ENCODE results near the gene LINC00237.
A peak's percentile ranks its signal among the peaks of the same experiment; 100 is the strongest.

Gene LINC00237

DNA sequence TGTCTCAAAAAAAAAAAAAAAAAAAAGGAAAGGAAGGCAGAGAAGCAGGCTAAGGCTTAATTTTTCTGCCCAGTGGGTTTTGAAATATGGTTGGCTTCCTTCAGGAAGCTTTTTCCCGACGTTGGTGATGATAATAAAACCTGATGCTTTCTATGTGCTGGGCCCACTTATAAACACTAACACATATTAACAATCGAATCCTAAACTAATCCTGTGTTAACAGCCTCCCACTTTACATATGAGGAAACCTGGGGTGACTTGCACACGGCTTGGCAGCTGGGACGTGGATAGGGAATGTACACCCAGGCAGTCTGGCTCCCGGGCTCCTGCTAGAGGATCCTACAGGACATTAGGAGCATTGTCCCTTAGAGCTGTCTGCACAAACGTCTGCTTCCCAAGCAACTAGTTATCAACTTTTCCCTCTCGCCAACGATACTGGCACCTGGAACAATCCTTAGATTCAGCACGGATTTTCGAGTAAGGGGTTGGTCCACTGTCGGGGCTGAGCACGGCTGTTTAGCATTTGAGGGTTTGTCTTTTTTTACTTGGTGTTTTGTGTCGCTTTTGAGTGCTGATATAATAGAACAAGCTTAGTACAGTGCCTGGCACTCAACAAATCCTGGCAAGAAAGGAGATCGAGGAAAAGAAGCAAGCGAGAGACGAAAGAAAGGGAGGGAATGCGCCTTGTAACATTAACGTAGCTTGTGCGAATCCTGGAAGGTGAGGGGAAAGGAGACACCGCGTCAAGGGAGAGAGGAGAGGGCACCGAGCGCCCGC, 19.1 kb upstream of the LINC00237 start:
- peak; percentile 10 for DNase-seq

DNA sequence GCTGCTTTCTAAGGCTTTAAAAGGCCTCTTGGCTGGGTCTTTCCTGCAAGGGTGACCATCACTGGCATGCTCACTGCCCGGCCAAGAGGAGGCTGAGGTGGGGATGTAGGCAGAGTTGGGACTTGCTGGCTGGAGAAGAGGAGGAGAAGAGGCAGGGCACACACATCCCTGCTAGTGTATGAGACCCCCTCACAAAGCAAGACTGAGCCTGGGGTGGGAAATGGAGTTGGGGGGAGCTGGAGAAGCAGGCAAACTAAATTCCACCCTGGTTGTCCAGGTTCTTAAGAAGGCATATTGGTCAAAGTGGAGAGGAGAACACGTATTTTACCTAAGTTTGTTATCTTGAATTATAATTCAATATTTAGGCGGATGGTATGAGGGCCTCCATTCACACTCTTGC, 18.0 kb upstream of the LINC00237 start:
- DNase-seq, result no peak

DNA sequence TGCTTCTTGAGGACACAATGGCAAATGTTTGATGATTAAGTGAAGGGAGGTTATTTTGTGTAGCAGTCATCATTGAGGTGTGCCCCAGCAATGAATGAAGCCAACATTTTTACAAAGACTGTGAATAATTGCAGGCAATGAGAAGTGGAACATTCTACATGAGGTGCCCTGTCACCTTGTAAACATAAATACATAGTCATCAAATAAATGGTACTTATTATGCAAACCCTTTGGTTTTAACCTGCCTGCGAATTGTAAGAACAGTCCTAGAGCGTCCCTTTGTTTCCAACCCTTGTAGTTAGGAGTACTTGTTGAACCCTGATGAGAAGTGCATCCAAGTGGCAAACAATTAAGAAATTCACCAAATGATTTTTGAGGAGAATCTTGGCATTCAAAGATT, 12.6 kb upstream of the LINC00237 start:
- no peak for DNase-seq

DNA sequence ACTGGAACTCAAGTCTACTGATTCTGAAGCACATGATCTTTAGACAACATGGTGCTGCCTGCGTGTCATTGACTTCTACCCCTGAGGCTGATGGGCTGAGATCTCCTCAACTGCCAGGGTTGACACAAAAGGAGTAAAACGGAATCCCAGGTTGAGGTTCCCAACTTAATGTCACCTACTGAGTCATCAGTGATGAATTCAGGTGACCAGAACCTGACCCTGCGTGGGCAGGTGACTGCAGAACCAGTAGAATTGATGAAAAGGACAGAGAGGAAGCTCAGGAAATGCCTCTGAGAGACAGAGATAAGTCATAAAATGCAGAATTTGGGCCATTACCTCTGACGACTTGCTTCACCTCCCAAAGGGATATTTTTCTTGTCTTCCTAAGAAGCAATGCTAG, 12.0 kb upstream of the LINC00237 start:
- no peak for DNase-seq

DNA sequence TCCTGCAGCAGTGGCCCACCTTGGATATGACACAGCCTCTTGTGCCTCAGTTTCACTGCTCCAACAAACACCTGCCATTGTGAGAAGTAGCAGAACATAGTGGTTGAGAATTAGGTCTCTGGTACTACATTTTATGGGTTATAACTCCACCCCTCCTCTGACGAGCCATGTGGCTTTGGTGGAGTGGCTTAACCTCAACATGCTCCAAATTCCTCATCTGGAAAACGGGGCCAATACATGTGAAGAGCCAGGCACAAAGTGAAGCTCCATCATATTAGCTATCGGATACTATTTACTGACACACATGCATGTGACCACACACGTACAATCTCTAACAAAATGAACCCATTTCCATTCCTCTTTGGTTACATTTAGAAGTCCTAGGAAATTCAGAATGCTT, 11.4 kb upstream of the LINC00237 start:
- no peak for DNase-seq

DNA sequence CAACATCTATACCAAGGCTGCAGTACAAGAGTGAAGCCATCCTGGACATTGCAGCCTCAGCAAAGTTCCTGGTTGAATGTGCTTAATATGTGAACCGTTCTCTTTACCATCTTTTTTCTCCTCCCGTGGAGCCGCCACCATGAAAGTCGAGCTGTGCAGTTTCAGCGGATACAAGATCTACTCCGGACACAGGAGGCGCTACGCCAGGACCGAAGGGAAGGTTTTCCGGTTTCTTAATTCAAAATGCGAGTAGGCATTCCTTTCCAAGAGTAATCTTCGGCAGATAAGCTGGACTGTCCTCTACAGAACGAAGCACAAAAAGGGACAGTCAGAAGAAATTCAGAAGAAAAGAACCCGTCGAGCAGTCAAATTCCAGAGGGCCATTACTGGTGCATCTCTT, 8.4 kb upstream of the LINC00237 start:
- no peak for DNase-seq

DNA sequence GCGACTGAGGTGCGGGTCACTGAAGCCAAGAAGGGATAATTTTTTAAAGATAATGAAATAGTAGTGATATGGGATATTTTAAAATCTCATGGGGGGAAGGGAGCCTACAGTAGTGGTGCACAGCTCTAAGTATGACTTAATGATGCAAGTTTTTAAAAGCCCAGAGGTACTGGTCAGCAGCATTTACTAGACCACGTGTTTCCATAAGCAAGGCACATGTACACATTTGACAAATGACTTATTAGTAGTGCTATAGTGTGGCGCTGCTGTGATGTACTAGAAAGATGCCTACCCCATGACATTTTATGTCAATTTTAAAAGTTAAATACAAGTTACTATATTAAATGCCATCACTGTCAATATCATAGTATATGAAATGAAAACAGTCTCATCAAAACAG, 7.5 kb upstream of the LINC00237 start:
- no peak for DNase-seq

DNA sequence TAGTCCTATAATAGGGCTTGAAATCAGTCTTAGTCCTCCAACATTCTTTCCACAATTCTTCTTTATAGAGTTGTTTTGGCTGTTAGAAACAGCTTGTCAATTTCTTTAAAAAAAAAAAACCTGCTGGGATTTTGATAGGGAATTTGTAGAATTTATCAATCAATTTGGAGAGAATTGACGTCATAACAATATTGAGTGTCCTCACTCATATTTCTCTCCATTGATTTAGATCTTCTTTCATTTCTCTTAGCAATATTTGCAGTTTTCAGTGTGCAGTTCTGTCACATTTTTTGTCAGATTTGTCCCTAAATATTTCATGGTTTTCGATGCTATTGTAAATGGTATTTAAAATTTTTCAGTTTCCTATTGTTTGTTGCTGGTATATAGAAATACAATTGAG, 5.3 kb upstream of the LINC00237 start:
- no peak for DNase-seq

DNA sequence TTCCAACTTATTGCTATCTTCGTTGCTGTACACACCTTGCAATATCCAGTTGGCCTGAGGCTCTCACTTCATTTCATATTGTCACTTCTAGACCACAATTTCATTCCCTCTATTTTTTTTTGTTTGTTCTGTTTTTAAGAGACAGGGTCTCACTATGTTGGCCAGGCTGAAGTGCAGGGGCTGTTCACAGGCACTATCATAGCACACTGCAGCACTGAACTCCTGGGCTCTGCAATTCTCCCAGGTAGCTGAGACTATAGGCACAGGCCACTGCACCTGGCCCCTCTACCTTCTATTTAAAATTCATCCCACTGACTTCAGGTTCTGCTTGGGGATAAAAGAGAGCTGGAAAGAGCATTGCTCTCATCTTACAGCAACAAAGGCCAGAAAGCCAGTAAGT, 4.7 kb upstream of the LINC00237 start:
- no peak for DNase-seq

DNA sequence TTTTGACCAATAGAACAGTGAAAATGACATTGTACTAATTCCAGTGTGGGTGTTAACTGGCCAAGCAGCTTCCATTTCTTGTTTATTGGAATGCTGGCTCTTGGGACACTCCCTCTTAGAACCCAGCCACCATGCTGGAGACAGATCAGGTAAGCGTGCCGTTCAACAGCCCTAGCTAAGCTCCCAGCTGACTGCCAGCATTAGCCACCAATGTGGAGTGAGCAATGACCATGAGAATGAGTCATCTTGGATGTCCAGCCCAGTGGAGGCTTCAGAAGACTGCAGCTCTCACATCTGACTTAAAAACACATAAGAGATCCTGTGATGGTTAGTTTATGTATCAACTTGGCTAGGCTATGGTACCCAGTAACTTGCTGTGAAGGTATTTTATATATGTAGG, 3.0 kb upstream of the LINC00237 start:
- no peak for DNase-seq

DNA sequence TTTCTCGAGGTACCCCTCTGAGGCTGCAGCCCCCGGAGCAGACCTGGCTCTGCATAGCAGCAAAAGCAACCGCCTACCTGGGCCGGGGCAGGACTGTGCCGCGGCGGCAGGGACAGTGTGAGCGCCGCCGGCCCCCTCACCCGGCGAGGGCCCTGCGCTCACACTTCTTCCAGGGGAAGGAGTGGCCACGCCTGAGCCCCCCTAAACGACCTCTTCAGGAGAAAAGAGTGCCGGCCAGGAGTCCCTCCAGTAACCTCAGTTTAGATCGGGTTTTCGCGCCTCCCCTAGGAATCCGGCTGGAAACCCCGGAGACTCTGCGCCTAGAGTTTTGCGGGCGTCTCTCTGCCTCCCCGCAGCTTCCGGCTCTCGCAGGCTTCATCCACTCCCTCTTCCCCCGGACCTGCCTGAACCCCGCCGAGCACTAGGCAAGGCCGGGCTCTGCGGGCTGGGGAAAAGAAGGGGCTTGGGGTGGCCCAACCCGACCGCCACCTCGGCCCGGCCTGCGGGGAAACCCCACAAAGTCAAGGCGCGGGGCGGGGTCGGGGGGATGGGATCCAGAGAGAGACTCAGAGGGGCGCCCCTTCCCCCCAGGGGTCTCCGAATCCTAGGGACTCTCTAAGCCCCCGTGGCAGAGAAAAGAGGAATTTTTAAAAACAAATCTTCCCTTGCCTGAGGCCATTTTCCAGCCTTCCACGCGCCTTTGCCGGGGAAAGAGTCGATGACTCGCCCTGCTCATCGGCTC, 558 bp downstream of the LINC00237 start:
- peak; percentile 27 for DNase-seq

DNA sequence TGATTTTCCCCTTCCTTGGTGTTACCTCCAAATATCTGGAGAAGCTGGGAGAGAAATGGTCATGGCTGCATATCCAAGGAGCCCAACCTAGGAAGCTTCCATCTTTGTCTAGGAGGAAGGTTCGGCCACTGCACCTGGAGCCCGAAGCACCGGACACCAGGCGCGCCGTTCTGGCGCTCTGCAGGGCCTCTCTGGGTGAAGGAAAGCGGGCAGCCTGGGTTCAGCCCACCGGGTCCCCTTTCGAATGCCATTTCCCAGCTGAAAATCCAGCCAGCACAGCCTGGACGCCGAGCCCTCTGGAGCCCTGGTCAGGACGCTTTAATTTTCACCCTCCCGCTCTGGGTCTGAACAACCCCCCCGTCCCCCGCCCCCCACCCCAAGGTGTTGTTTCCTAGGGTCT, 1.2 kb downstream of the LINC00237 start:
- no peak for DNase-seq

DNA sequence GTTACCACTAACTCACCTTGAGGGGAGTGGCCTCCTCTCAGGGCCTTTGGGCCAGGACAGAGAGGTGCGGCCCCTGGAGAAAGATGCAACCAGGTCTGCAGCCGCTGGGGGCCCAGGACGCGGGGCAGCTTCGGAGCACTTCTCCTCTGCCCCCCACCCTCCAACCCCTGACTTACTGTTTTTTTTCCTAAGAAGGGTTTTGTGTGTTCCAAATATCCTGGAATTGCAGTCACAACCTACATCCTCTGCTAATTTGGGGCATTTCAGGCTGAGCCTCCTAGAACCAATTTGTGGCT, 1.7 kb downstream of the LINC00237 start:
- DNase-seq, result no peak

DNA sequence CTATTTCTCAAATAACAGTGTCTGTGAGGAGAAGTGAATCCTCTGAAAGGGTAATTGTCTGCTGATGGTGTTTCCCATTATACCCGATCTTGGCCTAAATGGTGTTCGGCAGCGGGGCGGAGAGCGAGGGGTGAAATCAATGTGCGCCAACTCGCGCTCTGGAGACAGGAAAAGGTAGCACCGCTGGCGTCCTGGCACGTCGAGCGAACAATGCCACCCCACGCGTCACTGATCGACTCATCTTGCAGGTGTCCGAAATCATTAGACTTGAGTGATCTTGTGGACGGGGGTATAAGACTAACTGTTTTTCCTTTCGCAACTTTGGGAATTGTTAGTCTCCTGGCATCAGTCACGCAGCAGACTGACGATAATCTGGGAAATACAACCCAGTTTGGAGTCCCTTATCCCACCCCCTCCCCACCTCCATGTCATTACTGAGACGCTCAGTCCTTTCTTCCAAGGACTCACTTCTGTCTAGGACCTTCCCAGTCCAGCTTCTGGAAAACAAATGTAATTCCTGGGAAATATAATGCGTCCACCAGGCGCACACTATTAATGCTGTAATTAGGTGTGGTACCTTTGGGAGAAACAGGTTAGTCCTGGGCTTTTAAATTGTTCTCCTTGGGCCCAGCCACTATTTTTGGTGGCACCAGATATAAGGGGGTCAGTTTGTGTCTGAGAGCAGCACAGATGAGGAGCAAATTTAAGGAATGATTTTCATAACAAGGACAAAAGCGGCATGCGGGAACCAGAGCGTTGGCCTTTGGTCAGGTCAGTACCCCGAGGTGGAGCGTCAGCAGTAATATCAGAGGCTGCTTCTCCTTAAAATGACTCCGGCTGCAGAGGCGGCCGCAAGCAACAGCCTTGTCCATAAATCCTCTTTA, 2.3 kb downstream of the LINC00237 start:
- peak; percentile 26 for DNase-seq

DNA sequence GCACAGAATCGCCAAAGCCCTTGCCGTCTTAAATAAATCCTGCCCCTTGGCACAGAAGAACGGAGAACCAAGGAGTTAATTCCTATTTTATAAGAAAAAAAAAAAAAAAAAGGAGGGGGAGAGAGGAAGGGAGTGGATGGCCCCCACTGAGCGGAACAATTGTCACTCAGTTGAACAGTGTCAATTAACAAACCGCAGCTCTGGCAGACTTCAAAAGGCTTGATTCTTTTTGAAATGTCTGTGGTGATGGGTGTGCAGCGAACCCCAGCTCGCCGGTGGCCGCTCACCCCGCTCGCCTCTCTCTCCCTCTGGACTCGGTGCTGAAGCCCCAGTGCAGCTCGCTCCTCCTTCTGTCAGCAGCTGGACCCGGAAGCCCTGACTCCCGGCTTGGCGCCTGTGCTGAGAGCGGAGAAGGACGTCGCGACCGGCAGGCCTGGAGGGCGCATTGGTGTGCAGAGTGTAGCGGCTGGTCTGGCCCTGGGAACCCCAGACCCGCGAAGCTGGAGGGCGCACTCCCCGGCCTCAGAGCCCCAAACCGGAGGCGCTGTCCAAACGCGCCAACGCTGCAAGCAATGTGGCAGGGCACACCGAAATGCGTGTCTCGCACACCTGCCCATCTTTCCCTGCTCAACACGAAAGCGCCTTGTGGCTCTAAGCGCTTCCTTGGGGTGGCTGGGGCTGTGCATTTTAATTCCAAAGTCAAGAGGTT, 3.4 kb downstream of the LINC00237 start:
- DNase-seq, result peak; percentile 49

DNA sequence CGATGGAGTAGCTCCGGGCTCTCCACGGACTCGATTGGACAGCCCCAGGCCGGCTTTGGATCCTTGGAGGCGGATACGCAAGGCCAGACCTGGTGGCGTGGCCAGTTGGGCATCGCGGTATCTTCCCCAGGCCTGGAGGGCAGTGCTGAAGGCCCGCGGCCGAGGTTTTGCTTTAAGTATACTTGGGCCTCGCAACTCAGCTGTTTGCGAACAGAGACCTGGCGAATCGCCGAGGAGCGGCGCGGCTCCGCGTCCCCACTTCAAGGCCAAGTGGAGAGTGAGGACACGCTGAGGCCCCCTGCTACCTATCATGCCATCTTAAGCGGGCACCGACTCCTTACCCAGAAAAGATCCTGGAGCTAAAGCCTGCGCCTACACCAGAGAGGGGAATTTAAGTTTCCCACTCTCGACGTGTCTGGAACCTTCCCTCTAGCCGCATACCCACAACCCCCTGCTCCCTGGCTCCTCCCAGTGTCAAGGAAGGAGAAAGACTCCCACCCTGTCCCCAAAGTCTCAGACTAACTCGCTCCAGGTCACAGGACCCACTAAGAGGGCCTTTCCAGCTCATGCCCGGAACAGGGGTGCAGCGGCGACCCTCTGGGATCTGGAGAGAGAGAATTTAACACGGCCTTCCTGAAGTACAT, 4.1 kb downstream of the LINC00237 start:
- DNase-seq, result peak; percentile 18

DNA sequence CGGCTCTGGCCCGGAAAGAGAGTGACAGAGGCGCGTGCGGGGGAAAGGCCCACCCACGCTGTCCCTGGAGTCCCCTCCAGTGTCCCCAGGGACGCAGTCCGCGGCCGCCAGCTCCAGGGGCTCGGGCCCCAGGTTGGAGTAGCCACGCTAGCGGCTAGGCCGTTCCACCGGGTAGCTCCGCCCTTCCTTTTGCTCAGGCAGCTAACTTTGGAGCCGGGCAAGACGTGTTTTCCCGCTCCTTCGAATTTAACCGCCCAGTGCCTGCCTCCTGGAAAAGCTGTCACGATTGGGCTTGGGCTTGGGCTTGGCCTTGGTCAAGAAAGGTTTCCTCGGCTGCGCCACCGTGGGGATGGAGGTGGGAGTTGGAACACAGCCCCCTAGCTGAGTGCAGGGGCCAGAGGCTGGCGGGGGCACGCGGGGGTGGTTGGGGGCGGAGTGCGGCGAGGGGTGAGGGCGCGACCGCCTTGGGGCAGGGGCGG, 4.7 kb downstream of the LINC00237 start:
- DNase-seq, result peak; percentile 30

DNA sequence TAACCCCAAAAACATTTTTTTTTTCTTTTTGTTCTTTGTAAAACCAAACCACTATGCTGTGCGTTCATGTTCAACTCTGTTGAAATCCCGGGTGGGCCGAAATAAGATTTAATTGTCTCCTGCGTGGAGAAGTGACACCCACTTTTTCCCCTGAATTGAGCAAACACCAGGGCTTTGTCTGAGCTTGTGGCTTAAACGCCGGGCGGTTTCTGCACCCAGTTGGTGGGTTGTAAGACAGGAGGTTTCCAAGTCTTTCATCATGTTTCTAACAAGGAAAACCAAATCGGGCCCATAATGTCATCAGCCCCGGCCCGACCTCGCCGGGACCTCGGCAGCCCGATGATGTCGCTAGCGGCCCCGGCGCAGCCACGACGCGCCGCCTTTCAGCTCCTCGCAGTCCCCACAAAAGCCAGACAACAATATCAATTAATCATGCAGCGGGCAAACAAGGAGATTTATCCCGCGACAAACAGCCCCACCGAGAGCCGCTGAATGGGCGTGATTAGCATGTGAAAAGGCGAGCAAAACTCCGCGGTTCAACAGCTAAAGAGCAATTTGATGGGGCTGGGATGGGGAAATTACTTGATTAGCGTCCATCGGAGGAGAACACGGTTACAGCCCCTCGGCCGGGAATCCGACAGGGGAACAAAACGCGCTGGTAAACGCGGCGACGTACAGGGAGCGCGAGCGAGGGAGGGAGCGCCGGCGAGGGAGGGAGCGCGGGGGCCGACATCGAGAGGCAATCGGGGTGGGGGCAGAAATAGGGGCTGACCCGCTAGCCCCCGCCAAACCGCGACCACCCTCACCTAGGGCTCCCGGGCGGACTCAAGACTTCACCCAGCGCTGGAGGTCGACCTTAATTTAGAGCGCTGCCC, 5.3 kb downstream of the LINC00237 start:
- DNase-seq, result peak; percentile 44

DNA sequence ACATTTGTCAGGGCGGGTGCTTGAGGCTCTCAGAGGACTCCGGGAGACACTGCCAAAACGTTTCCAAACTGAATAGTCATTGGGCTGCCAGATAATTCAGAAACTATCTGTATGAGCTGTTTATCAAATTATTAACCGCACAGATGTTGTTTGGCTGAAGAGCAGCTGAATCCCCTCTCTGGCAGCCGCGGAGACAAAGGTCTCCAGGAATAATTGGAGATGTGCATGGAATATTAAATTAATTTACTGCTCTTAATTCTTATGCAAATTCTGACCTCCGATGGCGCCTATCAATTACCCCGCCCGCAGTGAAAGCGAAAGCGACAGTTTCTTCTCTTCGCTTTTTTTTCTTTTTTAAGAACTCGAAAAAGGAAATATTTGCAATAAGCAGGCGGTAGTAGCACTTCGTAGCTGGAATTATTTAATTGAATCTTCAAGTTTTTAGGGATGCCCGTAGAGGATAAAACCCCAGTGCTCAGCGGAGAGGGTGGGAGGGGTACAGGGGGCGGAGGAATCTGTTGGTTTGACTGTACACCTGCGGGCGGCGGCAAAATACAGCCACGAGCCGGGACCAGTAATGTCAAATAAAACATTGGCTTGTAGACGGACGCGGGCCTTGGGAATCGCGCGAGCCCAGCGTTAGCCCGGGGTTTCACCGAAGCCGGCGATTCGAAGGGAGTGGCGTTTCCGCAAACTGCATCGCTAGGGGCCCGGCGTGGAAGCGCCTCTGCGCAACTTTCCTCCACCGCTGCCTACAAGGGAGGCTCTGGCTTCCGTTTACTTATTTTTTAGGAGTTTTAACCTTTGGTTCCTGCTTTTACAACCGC, 6.2 kb downstream of the LINC00237 start:
- peak; percentile 64 for DNase-seq

DNA sequence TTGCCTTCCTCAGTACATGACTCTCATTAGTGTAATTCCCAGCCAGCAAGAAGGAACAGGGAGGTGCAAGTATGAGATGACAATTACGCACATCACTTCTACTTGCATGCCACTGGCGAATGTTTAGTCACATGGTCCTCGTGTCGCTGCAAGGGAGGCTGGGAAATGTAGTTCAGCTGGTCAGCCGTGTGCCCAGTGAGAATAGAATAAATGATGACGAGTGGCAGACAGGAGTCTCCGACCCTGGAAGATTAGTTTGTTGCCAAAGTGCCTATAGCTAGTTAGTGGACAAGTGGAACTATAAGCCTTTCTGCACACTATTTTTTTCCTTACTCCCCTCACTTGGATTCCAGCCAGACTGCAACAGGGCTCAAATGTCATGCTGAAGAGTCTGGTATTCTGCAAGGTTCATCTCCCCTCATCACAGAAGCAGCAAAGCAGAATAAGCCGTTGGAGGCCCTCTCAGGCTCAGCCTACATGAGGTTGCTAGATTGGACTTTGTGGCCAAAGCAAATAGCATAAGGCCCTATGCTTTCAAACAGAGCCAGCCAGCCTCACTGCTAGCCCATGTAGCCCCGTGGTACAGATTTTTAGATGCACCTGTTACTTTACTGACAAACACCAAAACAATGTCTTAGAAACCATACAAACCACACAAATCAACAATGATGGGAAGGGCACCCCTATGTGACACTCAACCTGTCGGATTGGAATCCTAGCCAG, 9.7 kb downstream of the LINC00237 start:
- DNase-seq, result peak; percentile 13
